Transverse colon (tissue), 4 donors: ENCODE results near the gene FAM219A. TPM values are rescaled to one million over a fixed set of nuclear protein-coding genes. Genes with fewer than 3 reads are reported as not detected.

Experiments used
- DNase-seq: peaks from one replicate; pipeline ENCODE4 v3.0.0-alpha.2; 2019
- H3K27ac ChIP-seq, 4 donors: fragments of 200-600 bp; sonication (generic); 2 replicates each; pipeline ENCODE4 v1.5.1; 2016 to 2018; ENCODE audit warnings: inconsistent platforms in 4 of 4
- H3K27me3 ChIP-seq: fragments of 200-600 bp; sonication (generic); 2 replicates; pipeline ENCODE4 v1.5.1; 2017; ENCODE audit warnings: inconsistent platforms
- H3K36me3 ChIP-seq, 4 donors: fragments of 200-600 bp; sonication (generic); 2 replicates each; pipeline ENCODE4 v1.5.1; 2017 to 2019; ENCODE audit warnings: inconsistent platforms in 4 of 4
- H3K4me1 ChIP-seq, 4 donors: fragments of 200-600 bp; sonication (generic); 2 replicates each; pipeline ENCODE4 v1.5.1; 2017 to 2020; ENCODE audit warnings: inconsistent platforms in 4 of 4
- H3K4me3 ChIP-seq, 4 donors: fragments of 200-600 bp; sonication (generic); 1 replicate in 1 of 4; 2 replicates in 3 of 4; pipeline versions ENCODE4 v1.5.1 to v1.6.1; 2017 to 2019; ENCODE audit warnings: inconsistent platforms in 4 of 4
- H3K9me3 ChIP-seq, 2 donors: fragments of 200-600 bp; sonication (generic); 2 replicates each; pipeline ENCODE4 v1.5.1; 2017 to 2019; ENCODE audit warnings: inconsistent platforms in 2 of 2
- CTCF ChIP-seq, 5 experiments: fragments of 200-600 bp in 3 of 5; fragments of 450-650 bp in 2 of 5; sonication (generic) in 3 of 5; IDR thresholded peaks; 1 replicate in 2 of 5; 2 replicates in 3 of 5; pipeline ENCODE4 v1.5.1; 2016 to 2017; ENCODE audit warnings: antibody characterized with exemption in 5 of 5, inconsistent platforms in 3 of 5, mild to moderate bottlenecking in 2 of 5, moderate library complexity in 1 of 5
- EP300 ChIP-seq: sonication (generic); formaldehyde crosslinking; IDR thresholded peaks from one replicate; pipeline ENCODE4 v1.6.1; 2017; ENCODE audit warnings: antibody characterized with exemption, low read depth
- POLR2A ChIP-seq: fragments of 450-650 bp; IDR thresholded peaks from one replicate; pipeline ENCODE4 v1.6.1; 2016; ENCODE audit warnings: antibody characterized with exemption, mild to moderate bottlenecking, moderate library complexity
- POLR2AphosphoS5 ChIP-seq, 3 donors: sonication (generic); formaldehyde crosslinking; IDR thresholded peaks; one replicate each; pipeline ENCODE4 v1.6.1; 2016; ENCODE audit warnings: antibody characterized with exemption in 3 of 3
- WGBS, 2 donors: methylation state at CpG; one replicate each; pipeline ENCODE4 v1.1.5; 2018; ENCODE audit warnings: low coverage in 1 of 2; 5-methylcytosine and 5-hydroxymethylcytosine counted together
- in situ Hi-C, 4 donors: fragments of 200-750 bp; cut with MboI; loops; one replicate each; pipeline versions ENCODE4 v1.15.0 to v1.15.1; 2017; ENCODE audit warnings: low sequenced_read_pairs in 3 of 4, low pct_ligation_motif_present in 1 of 4, low pct_unique_long_range_greater_than_20kb in 1 of 4
- intact Hi-C: fragments of 100-400 bp; cut with DNase I; formaldehyde crosslinking; loops from one replicate; pipeline ENCODE4 v1.15.1; 2023; ENCODE audit warnings: low total_unique reads
- total RNA-seq, 4 donors: library from RNA; depleted of rRNA; stranded (reverse); fragments of >200 nt; gene quantifications; one replicate each; pipeline ENCODE4 v1.1.0, GENCODE V29; 2016

Gene FAM219A
- total RNA-seq, 4 donors from 2014 or later, result 3.7 to 15.3 (median 8.0) TPM

GRCh38 chr9:34399729-34400128 is 58.6 kb downstream of the FAM219A start:
- Histone ChIP-seq H3K4me1 (no peaks in the 10 kb centered on the region), H3K27me3 (no peaks in the 10 kb centered on the region), H3K9me3 (no peaks in the 10 kb centered on the region), H3K27ac (no peak overlapping the region), H3K4me3 (no peak overlapping the region), H3K36me3 (peaks cover 0 to 7% (median 0%) of the 10 kb centered on the region in 4 donors)
- WGBS, 2 donors, result 71 to 88% methylated on average over 1 to 4 of the region's 4 CpGs
- intact Hi-C loops (loop anchor here (5.0 to 10.0 kb wide), 2 partner anchors 103 to 205 kb away; no protein-coding TSS in a partner anchor), in situ Hi-C loops (loop anchor here in 2 of 4 donors (10.0 kb wide), 1 partner anchor 205 kb away; no protein-coding TSS in a partner anchor)
- DNase-seq, result no peak
- TF ChIP-seq EP300 (no peak), POLR2AphosphoS5 (IDR thresholded peaks at IDR 0.05) (no peak), CTCF (IDR thresholded peaks at IDR 0.05) (no peak), POLR2A (no peak)

GRCh38 chr9:34398875-34399274 is 59.5 kb downstream of the FAM219A start:
- DNase-seq, result no peak
- H3K27ac ChIP-seq, result no peak overlapping the region
- no peaks in the 10 kb centered on the region for H3K9me3 ChIP-seq
- H3K27me3 ChIP-seq, result no peaks in the 10 kb centered on the region
- TF ChIP-seq EP300, result no peak
- TF ChIP-seq POLR2AphosphoS5 (IDR thresholded peaks at IDR 0.05), result no peak
- no peak for TF ChIP-seq CTCF (IDR thresholded peaks at IDR 0.05)
- TF ChIP-seq POLR2A, result no peak
- WGBS, 2 donors, result 89% methylated on average over 1 of the region's 1 CpG; no CpG with 5 or more reads in 1 of the 2 donors
- H3K36me3 ChIP-seq, result peaks cover 0 to 7% (median 0%) of the 10 kb centered on the region in 4 donors
- no peaks in the 10 kb centered on the region for H3K4me1 ChIP-seq
- in situ Hi-C loops, result no loop called here
- H3K4me3 ChIP-seq, result no peak overlapping the region
- intact Hi-C loops, result no loop called here

DNA sequence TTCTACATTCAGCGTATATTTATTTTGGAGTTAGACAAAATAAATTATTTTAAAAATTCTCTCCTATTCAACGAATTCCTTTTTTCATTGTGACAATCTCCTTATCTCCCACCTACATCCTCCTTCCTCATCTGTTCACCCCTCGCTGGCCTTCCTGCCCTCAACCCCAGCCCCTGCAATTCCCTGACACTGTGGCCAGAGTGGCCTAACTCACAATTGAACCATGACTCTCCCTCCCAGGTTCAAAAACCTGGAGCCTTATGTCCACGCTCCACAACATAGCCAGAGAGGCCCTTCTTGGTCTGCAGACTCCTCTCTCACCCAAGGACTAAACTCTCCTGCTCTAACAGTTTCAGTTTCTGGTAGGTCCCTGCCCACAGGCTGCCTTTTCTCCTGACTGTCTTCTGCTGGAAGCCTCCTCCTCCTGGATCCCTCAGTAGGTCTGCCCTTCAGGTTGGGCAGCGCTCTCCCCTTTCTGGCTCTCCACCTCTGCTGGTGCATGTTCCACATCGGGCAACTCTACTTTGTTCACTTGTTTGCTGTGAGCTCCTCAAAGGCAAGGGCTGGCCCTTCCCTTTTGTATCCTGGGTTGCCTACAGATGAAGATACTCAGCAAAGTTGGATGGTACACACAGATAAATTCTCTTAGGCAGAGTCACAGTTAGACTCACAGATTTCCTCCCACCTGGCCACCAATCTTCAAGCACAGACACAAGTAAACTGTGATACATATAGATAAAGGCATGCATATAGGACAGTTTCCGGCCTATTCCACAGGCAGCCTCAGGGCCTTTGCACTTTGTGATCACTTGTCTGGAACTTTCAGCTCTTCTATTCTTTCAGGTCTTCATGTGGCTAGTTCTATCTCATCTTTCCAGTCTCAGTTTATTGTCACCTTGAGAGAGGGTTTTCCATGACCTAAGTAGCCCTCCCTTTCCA is 61.8 kb downstream of the FAM219A start:
- Histone ChIP-seq H3K9me3 (no peaks in the 10 kb centered on the region), H3K4me3 (no peak overlapping the region), H3K27me3 (no peaks in the 10 kb centered on the region), H3K27ac (no peak overlapping the region), H3K36me3 (peaks cover 0 to 7% (median 0%) of the 10 kb centered on the region in 4 donors), H3K4me1 (no peaks in the 10 kb centered on the region)
- DNase-seq, result no peak
- intact Hi-C loops (no loop called here), in situ Hi-C loops (no loop called here)
- TF ChIP-seq CTCF (IDR thresholded peaks at IDR 0.05) (no peak), POLR2AphosphoS5 (IDR thresholded peaks at IDR 0.05) (no peak), POLR2A (no peak), EP300 (no peak)
- 82 to 86% methylated on average over 4 to 7 of the region's 7 CpGs for WGBS, 2 donors

DNA sequence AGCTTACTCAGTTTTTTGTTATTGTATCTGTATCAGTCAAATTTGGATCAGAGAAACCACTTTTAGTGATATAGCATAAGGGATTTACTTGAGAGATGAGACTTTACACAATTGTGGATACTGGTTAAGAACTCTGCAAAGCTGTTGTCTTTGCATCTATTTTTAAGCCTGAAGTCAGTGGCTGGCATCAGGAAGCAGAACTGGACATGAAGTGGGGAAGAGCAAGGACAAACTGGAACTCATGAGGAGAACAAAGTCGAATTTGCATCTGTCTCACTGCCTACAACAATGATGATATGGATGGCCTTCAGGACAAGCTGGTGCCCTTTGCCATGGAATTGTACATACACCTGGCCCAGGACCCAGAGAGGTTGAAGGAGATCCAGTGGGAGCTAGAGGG is 65.9 kb downstream of the FAM219A start:
- H3K27me3 ChIP-seq, result peaks cover 11% of the 10 kb centered on the region
- no peak overlapping the region for H3K4me3 ChIP-seq
- TF ChIP-seq CTCF (IDR thresholded peaks at IDR 0.05) (no peak), POLR2A (no peak), POLR2AphosphoS5 (IDR thresholded peaks at IDR 0.05) (no peak), EP300 (no peak)
- 63% methylated on average over 1 of the region's 1 CpG; no CpG with 5 or more reads in 1 of the 2 donors for WGBS, 2 donors
- no peaks in the 10 kb centered on the region for H3K9me3 ChIP-seq
- in situ Hi-C loops, result no loop called here
- H3K4me1 ChIP-seq, result no peaks in the 10 kb centered on the region
- H3K36me3 ChIP-seq, result no peaks in the 10 kb centered on the region
- no peak overlapping the region for H3K27ac ChIP-seq
- no peak for DNase-seq
- intact Hi-C loops, result no loop called here
